IMR-90 (cell line): Measurements from ENCODE around the gene RNFT2. TPM values are rescaled to one million over a fixed set of nuclear protein-coding genes. Genes with fewer than 3 reads are reported as not detected.

ENCODE experiments used
- ATAC-seq: fragments of 200-7000 bp; cut with Tn5 transposase; 2 replicates; pipeline ENCODE4 v1.9.1; 2020; ENCODE audit warnings: low read depth, mild to moderate bottlenecking, moderate library complexity
- BruUV-seq: library from RNA; stranded (reverse); fragments of 400-500 nt; replicated peaks from 2 replicates; lab custom pipeline; 2021; lab: Mats Ljungman, UMichigan
- CTCF ChIA-PET: fragments of 300-600 bp; formaldehyde crosslinking; extraction: SDS; loops from one replicate; lab custom pipeline; 2021; ENCODE audit warnings: antibody characterized with exemption; lab: Yijun Ruan, JAX
- POLR2A ChIA-PET: fragments of 300-600 bp; sonication (Branson Sonifier 250); formaldehyde crosslinking; loops from one replicate; lab custom pipeline; 2022; ENCODE audit warnings: antibody characterized with exemption; ENCODE audit not compliant: unreplicated experiment; lab: Charles Lee
- DNase-seq: peaks from one replicate; pipeline ENCODE4 v3.0.0; 2013
- H2AFZ ChIP-seq: replicated peaks from 2 replicates; pipeline ENCODE3; 2013; ENCODE audit warnings: low read length, mild to moderate bottlenecking; ENCODE audit not compliant: poor library complexity
- H2AK5ac ChIP-seq: 2 replicates; pipeline ENCODE4 v1.6.1; 2013; ENCODE audit warnings: low read depth, low read length, inconsistent platforms
- H2AK9ac ChIP-seq: replicated peaks from 2 replicates; pipeline ENCODE3; 2013; ENCODE audit warnings: mild to moderate bottlenecking, low read depth, low read length, moderate library complexity; ENCODE audit not compliant: poor library complexity
- H2BK120ac ChIP-seq: 2 replicates; pipeline ENCODE4 v1.6.1; 2013; ENCODE audit warnings: low read depth, low read length, inconsistent platforms
- H2BK15ac ChIP-seq: 3 replicates; pipeline ENCODE4 v1.6.1; 2013; ENCODE audit warnings: low read depth, low read length, inconsistent platforms
- H2BK20ac ChIP-seq: 2 replicates; pipeline ENCODE4 v1.6.1; 2013; ENCODE audit warnings: low read depth, mild to moderate bottlenecking, inconsistent platforms, low read length, moderate library complexity
- H2BK5ac ChIP-seq: 2 replicates; pipeline ENCODE4 v1.6.1; 2013; ENCODE audit warnings: mild to moderate bottlenecking, low read depth, low read length, inconsistent platforms; ENCODE audit not compliant: poor library complexity, severe bottlenecking
- H3K14ac ChIP-seq: replicated peaks from 2 replicates; pipeline ENCODE4 v1.6.1; 2013; ENCODE audit warnings: low read depth, low read length, inconsistent platforms
- H3K18ac ChIP-seq: 2 replicates; pipeline ENCODE4 v1.6.1; 2013; ENCODE audit warnings: low read depth, low read length, control low read depth
- H3K23ac ChIP-seq: 2 replicates; pipeline ENCODE4 v1.6.1; 2013; ENCODE audit warnings: low read depth, low read length, inconsistent platforms
- H3K27ac ChIP-seq: 2 replicates; pipeline ENCODE4 v1.5.1; 2013; ENCODE audit warnings: mild to moderate bottlenecking, control low read depth, low read length; ENCODE audit not compliant: insufficient read depth
- H3K27me3 ChIP-seq: 2 replicates; pipeline ENCODE4 v1.6.1; 2013; ENCODE audit warnings: low read length; ENCODE audit not compliant: control insufficient read depth, insufficient read depth
- H3K36me3 ChIP-seq: 2 replicates; pipeline ENCODE4 v1.6.1; 2013; ENCODE audit warnings: low read length, mixed read lengths; ENCODE audit not compliant: control insufficient read depth, insufficient read depth
- H3K4ac ChIP-seq: 2 replicates; pipeline ENCODE4 v1.6.1; 2013; ENCODE audit warnings: low read depth, low read length, inconsistent platforms
- H3K4me1 ChIP-seq: 2 replicates; pipeline ENCODE4 v1.6.1; 2013; ENCODE audit warnings: low read length, mixed read lengths; ENCODE audit not compliant: control insufficient read depth, insufficient read depth
- H3K4me2 ChIP-seq: 2 replicates; pipeline ENCODE4 v1.6.1; 2013; ENCODE audit warnings: low read depth, mild to moderate bottlenecking, control low read depth, low read length, moderate library complexity
- H3K4me3 ChIP-seq: 2 replicates; pipeline ENCODE4 v1.5.1; 2013; ENCODE audit warnings: low read depth, mild to moderate bottlenecking, control low read depth, low read length, moderate library complexity; ENCODE audit not compliant: insufficient read depth
- H3K56ac ChIP-seq: 2 replicates; pipeline ENCODE4 v1.6.1; 2013; ENCODE audit warnings: low read length, inconsistent platforms; ENCODE audit not compliant: insufficient read depth; ENCODE audit errors: extremely low read depth
- H3K79me1 ChIP-seq, 2 experiments: 2 replicates each; pipeline ENCODE4 v1.6.1; 2013; ENCODE audit warnings: low read length in 2 of 2, inconsistent platforms in 1 of 2, low read depth in 1 of 2
- H3K9ac ChIP-seq: 2 replicates; pipeline ENCODE4 v1.6.1; 2013; ENCODE audit warnings: low read depth, low read length, control low read depth
- H3K9me1 ChIP-seq: 2 replicates; pipeline ENCODE4 v1.6.1; 2013; ENCODE audit warnings: low read length, inconsistent platforms; ENCODE audit not compliant: insufficient read depth
- H3K9me3 ChIP-seq: 2 replicates; pipeline ENCODE4 v1.6.1; 2013; ENCODE audit warnings: low read length; ENCODE audit not compliant: control insufficient read depth, insufficient read depth
- H4K20me1 ChIP-seq: 2 replicates; pipeline ENCODE4 v1.6.1; 2013; ENCODE audit warnings: low read length, inconsistent platforms; ENCODE audit not compliant: insufficient read depth
- H4K5ac ChIP-seq: 2 replicates; pipeline ENCODE4 v1.6.1; 2013; ENCODE audit warnings: mild to moderate bottlenecking, low read depth, low read length, control low read depth
- H4K8ac ChIP-seq, 2 experiments: 2 replicates each; pipeline ENCODE4 v1.6.1; 2013; ENCODE audit warnings: low read depth in 2 of 2, low read length in 2 of 2, control low read depth in 1 of 2, inconsistent platforms in 1 of 2
- H4K91ac ChIP-seq: 2 replicates; pipeline ENCODE4 v1.6.1; 2013; ENCODE audit warnings: low read depth, low read length, inconsistent platforms; ENCODE audit not compliant: insufficient read depth
- BHLHE40 ChIP-seq: fragments of 150-350 bp; IDR thresholded peaks from 2 replicates; pipeline ENCODE4 v1.6.1; 2016; ENCODE audit warnings: mild to moderate bottlenecking, low read depth, low read length
- CHD1 ChIP-seq: IDR thresholded peaks from 2 replicates; pipeline ENCODE4 v1.6.1; 2012; ENCODE audit warnings: low read depth, low read length, improper control_type of control experiment
- FOS ChIP-seq: fragments of 150-350 bp; IDR thresholded peaks from 2 replicates; pipeline ENCODE4 v1.6.1; 2016; ENCODE audit warnings: low read depth, low read length
- MAZ ChIP-seq: IDR thresholded peaks from 2 replicates; pipeline ENCODE4 v1.6.1; 2012; ENCODE audit warnings: low read depth, mild to moderate bottlenecking, low read length, improper control_type of control experiment, moderate library complexity, borderline replicate concordance
- NFE2L2 ChIP-seq: fragments of 150-350 bp; IDR thresholded peaks from 2 replicates; pipeline ENCODE4 v1.6.1; 2016; ENCODE audit warnings: low read depth, mild to moderate bottlenecking, low read length
- RFX5 ChIP-seq: IDR thresholded peaks from 2 replicates; pipeline ENCODE4 v1.8.0; 2012; ENCODE audit warnings: low read depth, mild to moderate bottlenecking, low read length, moderate library complexity
- SMC3 ChIP-seq: fragments of 150-350 bp; IDR thresholded peaks from 2 replicates; pipeline ENCODE4 v1.6.1; 2016; ENCODE audit warnings: low read depth, mild to moderate bottlenecking, antibody characterized with exemption, low read length, moderate library complexity
- WGBS, 2 experiments: methylation state at CpG; one replicate each; pipeline versions ENCODE4 v1.1.5 to v1.1.7; 2013; ENCODE audit warnings: missing lambda C conversion rate in 2 of 2; ENCODE audit not compliant: insufficient read length in 1 of 2; ENCODE audit errors: extremely low coverage in 2 of 2; 5-methylcytosine and 5-hydroxymethylcytosine counted together
- dilution Hi-C: fragments of 300-500 bp; cut with HindIII; formaldehyde crosslinking; loops from one replicate; pipeline ENCODE4 v1.14.3; 2018; ENCODE audit warnings: low sequenced_read_pairs; ENCODE audit not compliant: unreplicated experiment
- in situ Hi-C: fragments of 300-500 bp; cut with MboI; formaldehyde crosslinking; loops from 3 replicates; pipeline ENCODE4 v1.14.3; 2019; ENCODE audit warnings: low sequenced_read_pairs, inconsistent platforms, mixed read lengths
- intact Hi-C: fragments of 100-400 bp; cut with micrococcal nuclease; formaldehyde crosslinking; loops from 2 replicates; pipeline ENCODE4 v1.10.0; 2022
- polyA plus RNA-seq, 3 experiments: library from polyadenylated mRNA; depleted of rRNA; stranded (reverse); fragments of >200 nt; gene quantifications; 2 replicates each; pipeline ENCODE4 v1.2.3, GENCODE V29; 2012; ENCODE audit warnings: low replicate concordance in 1 of 3
- total RNA-seq: library from RNA; depleted of rRNA; stranded (reverse); fragments of >200 nt; gene quantifications from 2 replicates; pipeline ENCODE4 v1.2.3, GENCODE V29; 2012
- TF ChIP-seq, protein P1 (sequence below): fragments of 150-350 bp; IDR thresholded peaks from 2 replicates; pipeline ENCODE4 v1.6.1; 2017; ENCODE audit warnings: mild to moderate bottlenecking, antibody characterized with exemption, low read length, low read depth
- TF ChIP-seq, protein P2 (sequence below): fragments of 150-350 bp; IDR thresholded peaks from 2 replicates; pipeline ENCODE4 v1.6.1; 2016; ENCODE audit warnings: low read depth, mild to moderate bottlenecking, low read length, moderate library complexity, borderline replicate concordance
- TF ChIP-seq, protein P3 (sequence below): conservative IDR thresholded peaks from 2 replicates; pipeline ENCODE4 v1.5.1; 2012; ENCODE audit warnings: mild to moderate bottlenecking, low read depth, low read length, improper control_type of control experiment

The RNFT2 gene
- total and polyA plus RNA-seq, 2 of the 4 experiments (the other 2 are of a cell fraction): 1.6 to 2.3 TPM

DNA sequence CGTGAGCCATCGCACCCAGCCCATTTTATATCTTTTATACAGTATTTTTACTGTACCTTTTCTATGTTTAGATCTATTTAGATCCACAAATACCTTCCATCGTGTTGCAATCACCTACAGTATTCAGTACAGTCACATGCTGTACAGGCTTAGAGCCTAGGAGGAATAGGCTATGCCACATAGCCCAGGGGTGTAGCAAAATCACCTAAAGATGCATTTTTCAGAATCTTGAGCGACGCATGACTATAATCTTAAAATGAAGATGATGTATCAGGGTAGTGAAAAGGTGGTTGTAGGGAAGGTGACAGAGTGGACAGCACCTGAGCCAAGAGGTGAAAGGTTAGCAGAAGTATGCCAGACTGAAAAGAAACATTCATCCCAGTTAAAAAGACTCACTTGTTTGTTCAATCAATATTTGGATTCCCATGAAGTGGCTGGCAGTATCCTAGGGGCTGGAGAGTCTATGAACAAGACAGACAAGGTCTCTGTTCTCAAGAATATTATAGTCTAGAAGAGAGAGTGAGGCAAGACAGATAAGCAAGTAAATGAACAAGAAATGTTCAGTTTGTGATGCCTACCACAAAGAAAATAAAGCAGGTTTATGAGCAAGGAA, 3.9 kb upstream of the RNFT2 start:
- dilution Hi-C loops (no loop called here), intact Hi-C loops (no loop called here), in situ Hi-C loops (no loop called here)
- no peak overlapping the region for H3K14ac ChIP-seq
- H3K4me2 ChIP-seq: no peak overlapping the region
- peaks cover 2% of the 10 kb centered on the region; the same call in 1 of the 2 replicates for H3K4me1 ChIP-seq
- peaks cover 9% of the 10 kb centered on the region; the same call in 1 of the 2 replicates for H4K20me1 ChIP-seq
- H3K36me3 ChIP-seq: peaks cover 1% of the 10 kb centered on the region
- peaks cover 8% of the 10 kb centered on the region for H3K9me1 ChIP-seq
- H3K27ac ChIP-seq: no peak overlapping the region
- H4K5ac ChIP-seq: no peak overlapping the region
- DNase-seq: no peak
- no peak overlapping the region for H3K56ac ChIP-seq
- no peak overlapping the region for H2AFZ ChIP-seq
- POLR2A ChIA-PET: no interaction called here
- H4K8ac ChIP-seq: no peak overlapping the region
- BruUV-seq: no TSS peak
- WGBS, 2 experiments: no CpG with 5 or more reads among the region's 5 CpGs
- no peaks in the 10 kb centered on the region for H3K9me3 ChIP-seq
- H2BK5ac ChIP-seq: no peak overlapping the region
- H3K4ac ChIP-seq: no peak overlapping the region
- H2BK20ac ChIP-seq: no peak overlapping the region
- no peak overlapping the region for H3K4me3 ChIP-seq
- no peak overlapping the region for H3K18ac ChIP-seq
- ATAC-seq: no peak
- H2BK15ac ChIP-seq: no peak overlapping the region
- no peaks in the 10 kb centered on the region for H3K27me3 ChIP-seq
- H2AK5ac ChIP-seq: no peak overlapping the region
- CTCF ChIA-PET: no interaction called here
- no peak overlapping the region for H4K91ac ChIP-seq
- no peak overlapping the region for H2BK120ac ChIP-seq
- H3K23ac ChIP-seq: no peak overlapping the region
- peaks cover 24 to 54% of the 10 kb centered on the region in 2 experiments; a peak in 3 of 4 replicates for H3K79me1 ChIP-seq
- no peak overlapping the region for H3K9ac ChIP-seq
- no peak for TF ChIP-seq SMC3
- TF ChIP-seq, protein P1, sequence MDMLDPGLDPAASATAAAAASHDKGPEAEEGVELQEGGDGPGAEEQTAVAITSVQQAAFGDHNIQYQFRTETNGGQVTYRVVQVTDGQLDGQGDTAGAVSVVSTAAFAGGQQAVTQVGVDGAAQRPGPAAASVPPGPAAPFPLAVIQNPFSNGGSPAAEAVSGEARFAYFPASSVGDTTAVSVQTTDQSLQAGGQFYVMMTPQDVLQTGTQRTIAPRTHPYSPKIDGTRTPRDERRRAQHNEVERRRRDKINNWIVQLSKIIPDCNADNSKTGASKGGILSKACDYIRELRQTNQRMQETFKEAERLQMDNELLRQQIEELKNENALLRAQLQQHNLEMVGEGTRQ: no peak
- no peak for TF ChIP-seq MAZ
- TF ChIP-seq, protein P2, sequence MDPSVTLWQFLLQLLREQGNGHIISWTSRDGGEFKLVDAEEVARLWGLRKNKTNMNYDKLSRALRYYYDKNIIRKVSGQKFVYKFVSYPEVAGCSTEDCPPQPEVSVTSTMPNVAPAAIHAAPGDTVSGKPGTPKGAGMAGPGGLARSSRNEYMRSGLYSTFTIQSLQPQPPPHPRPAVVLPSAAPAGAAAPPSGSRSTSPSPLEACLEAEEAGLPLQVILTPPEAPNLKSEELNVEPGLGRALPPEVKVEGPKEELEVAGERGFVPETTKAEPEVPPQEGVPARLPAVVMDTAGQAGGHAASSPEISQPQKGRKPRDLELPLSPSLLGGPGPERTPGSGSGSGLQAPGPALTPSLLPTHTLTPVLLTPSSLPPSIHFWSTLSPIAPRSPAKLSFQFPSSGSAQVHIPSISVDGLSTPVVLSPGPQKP: no peak
- TF ChIP-seq BHLHE40: no peak
- no peak for TF ChIP-seq FOS
- TF ChIP-seq RFX5: no peak
- TF ChIP-seq, protein P3, sequence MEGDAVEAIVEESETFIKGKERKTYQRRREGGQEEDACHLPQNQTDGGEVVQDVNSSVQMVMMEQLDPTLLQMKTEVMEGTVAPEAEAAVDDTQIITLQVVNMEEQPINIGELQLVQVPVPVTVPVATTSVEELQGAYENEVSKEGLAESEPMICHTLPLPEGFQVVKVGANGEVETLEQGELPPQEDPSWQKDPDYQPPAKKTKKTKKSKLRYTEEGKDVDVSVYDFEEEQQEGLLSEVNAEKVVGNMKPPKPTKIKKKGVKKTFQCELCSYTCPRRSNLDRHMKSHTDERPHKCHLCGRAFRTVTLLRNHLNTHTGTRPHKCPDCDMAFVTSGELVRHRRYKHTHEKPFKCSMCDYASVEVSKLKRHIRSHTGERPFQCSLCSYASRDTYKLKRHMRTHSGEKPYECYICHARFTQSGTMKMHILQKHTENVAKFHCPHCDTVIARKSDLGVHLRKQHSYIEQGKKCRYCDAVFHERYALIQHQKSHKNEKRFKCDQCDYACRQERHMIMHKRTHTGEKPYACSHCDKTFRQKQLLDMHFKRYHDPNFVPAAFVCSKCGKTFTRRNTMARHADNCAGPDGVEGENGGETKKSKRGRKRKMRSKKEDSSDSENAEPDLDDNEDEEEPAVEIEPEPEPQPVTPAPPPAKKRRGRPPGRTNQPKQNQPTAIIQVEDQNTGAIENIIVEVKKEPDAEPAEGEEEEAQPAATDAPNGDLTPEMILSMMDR: no peak
- TF ChIP-seq NFE2L2: no peak
- TF ChIP-seq CHD1: no peak
- H2AK9ac ChIP-seq: no peak overlapping the region
